ENCODE results near the gene PPP3CA.
A peak's percentile ranks its signal among the peaks of the same experiment; 100 is the strongest.

PPP3CA gene

DNA sequence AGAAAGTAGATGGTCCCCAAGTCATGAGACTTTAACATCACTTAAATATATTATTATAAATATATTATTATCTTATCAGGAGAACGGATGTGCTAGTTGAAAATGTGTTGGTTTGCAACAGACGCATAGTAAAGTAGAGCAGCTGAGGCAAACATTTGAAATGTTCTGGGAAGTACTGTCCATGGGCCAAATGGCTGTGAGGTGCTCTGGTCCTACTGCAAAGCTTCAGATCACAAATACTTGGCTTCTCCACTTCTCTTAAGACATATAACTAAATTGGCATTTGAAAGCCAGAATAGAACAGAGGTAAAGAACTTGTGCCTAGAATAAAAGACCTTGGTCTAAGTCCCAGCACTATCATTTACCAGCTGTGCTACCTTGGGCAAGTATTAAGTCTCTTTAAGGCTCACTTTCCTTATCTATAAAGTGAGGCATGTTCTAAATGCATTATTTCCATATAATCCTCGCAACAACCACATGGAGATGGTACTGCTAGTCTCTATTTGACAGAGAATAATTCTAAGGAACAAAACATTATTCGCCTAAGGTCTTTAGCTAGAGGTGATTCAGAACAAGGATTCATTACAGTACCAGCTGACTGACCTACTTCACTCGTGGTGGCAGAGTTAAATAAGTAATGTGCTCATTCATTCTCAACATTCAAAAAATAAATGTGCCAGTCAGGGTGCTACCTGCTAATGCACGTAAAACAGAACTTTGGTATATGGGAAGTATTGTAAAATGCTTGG, 297.1 kb downstream of the PPP3CA start:
- DNase-seq (ENCODE audit: low read depth) = no peak

DNA sequence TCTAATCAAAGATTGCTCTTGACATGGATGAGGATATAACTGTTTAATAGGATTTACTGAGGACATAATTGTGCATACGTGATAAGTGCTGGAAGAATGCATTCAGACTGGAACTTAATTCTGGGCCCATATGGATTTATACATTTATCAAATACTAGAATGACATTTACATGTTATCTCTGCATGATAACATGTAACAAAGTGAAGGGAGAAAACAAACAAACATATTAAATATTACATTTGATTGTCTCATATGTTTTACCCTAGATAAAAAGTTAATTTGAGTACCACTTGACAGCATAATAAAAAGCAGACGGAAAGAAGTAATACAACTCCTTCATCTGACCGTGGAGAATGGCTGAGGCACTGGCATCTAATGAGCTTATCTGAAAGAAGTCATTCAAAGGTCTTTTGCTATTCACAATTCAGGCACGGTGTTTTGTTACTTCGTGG, 297.8 kb downstream of the PPP3CA start:
- no peak for DNase-seq (ENCODE audit: low read depth)

DNA sequence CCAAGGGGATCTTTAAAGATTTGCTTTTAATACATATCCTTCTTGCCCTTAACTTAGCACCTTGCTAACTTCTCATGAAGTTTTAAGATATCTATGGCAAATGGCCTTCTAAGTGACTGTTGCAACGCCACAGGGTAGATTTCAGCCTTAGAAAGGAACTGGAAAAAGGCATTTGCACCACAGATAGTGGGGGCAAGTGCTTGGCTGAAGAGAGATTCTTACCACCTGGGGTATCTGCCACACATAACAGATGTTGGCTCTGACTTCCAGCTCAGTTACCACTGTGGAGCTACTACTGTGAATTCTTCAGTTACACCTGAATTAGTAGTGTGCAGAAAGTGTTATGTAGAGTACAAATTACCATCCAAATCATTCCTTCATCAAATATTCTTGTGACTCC, 302.6 kb downstream of the PPP3CA start:
- no peak for DNase-seq (ENCODE audit: low read depth)

DNA sequence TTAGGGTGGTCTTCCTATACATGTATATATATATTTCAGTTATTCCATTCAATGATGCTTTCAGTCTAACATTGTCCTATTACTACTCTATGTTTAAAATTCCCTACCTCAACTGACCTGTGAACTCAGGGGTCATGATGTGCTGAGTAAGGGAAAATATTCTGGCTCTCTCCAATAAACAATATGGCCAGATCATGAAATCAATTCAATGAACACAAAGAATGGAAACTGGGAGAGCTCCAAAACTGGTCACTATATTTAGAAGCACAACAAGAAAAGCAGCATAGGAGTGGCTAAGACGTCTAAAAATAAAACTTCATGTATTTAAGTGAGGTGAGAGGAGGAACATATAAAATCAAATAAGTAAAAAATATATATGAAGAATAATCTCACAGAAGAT, 304.5 kb downstream of the PPP3CA start:
- no peak for DNase-seq (ENCODE audit: low read depth)

DNA sequence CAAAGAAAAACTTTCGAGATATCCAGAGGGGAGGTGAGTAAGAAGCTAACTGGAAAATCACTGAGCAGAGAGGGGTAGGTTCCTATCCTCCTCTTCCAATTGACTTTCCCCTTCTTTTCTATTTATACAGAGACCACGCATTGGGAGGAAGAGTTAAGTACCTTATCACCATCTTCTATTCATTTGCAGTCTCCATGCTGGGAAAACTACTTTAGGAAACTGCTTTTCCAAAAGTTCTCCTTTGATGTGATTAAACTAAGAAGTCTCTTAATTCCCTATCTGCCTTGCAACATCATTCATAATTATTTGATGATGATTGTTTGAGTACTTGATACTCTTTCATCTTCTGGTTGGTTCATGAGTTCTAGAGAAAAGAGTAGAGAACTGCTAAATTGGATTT, 306.6 kb downstream of the PPP3CA start:
- no peak for DNase-seq (ENCODE audit: low read depth)

DNA sequence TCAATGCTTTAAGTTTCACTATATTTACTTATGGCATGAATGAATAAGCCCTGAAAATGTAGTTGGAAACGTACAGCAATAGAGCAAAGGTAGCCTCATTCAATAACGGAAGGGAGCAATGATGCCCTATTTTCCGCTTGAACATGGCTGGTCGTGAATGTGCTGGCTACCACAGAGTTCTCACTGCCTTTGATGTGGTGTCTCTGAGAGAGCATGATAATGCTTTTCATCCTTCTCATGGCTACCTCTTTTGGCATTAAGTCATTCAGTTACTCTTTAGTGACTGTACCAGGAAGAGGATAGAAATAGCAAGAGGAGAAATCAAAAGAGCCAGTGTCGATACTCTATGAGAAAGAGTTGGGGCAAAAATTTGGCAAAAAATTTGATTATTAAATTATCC, 308.0 kb downstream of the PPP3CA start:
- no peak for DNase-seq (ENCODE audit: low read depth)

DNA sequence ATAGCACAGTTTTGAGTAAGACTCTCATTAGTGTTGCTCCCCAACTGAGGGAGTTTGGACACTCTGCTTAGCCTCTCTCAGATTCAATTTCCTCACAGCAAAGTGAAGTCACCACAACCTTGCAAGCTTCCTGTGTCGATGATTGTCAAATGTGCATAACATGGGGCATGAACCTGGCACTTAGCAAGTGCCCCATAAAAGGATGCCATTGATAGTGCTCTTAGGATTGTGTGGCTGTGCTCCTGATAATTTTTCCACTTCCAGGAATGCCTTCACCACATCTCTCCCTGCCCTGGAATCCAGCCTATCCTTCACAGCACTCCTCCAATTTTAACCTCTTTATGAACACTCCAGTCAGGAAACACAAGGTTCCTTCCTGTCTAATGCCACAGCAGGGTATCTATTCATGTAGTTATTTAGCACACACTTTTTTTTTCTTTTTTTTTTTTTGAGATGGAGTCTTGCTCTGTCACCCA, 309.4 kb downstream of the PPP3CA start:
- no peak for DNase-seq (ENCODE audit: low read depth)

DNA sequence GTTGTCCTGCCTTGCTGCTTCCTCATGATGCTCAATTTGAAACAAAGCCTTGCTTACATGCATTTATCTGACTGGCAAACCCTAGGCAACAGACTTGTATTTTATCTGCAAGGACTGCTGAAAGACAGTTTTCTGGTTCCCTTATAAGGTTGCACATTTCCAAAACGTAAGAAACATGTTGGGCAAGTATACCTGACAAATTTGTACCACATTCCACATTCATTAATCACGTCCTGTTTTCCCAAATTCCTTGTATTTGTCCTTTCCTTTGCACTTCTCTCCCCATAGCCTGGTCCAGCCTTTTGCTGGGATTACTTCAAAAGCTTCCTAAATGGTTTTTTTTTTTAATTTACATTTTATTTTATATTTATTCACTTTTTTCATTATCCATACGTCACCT, 310.1 kb downstream of the PPP3CA start:
- no peak for DNase-seq (ENCODE audit: low read depth)

DNA sequence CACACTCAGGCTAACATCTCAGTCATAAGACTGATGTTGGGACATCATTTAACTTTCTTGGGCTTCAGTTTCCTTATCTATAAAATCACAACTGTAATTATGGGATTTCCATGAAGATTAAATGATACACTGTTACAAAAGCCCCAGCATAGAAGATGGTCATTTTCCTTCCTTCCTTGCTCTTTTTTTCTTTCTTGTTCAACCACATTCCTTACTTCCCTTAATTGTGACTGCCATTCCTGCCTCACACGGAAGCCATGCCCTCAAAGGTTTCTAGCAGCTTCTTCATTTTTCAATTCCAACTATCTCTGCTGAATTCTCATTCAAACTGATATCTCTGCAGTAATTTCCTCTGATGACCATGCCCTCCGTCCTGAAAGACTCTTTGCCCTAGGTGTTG, 311.8 kb downstream of the PPP3CA start:
- no peak for DNase-seq (ENCODE audit: low read depth)

DNA sequence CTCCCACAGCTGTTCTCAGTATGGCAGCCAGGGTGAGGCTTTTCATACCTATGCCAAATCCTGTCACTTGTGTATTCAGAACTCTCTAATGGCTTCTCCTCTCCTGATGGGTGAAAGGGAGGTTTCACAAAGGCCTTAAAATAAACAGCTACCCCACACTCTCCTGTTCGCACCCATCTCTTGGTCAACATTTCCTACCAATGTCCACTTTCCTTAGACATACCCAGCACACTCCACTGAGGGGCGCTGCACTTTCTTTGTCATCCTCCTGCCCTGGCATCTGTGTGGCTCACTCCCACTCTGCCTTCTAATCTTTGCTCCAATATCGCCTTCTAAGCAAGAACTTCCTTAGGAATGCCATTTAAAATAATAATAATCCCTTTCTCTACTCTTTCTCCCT, 313.3 kb downstream of the PPP3CA start:
- no peak for DNase-seq (ENCODE audit: low read depth)

DNA sequence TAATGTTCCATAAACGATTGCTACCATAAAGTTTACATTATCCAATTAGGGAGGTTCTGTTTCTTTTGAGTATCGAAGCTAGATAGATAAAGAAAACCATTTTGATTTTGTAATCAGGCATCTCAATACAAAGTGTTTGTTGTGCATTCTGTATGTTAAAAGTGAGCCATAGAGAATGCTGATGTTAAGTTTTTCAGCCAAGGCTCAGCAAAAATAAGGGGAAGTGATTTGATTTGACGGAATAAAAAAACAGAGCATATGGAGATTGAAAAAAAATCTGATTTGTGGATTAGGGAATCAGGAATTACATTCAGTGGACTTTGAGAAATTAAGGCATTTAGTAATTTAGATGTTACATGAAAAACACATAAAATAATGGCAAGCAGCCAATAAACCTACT, 314.8 kb downstream of the PPP3CA start:
- DNase-seq (ENCODE audit: low read depth) = no peak

DNA sequence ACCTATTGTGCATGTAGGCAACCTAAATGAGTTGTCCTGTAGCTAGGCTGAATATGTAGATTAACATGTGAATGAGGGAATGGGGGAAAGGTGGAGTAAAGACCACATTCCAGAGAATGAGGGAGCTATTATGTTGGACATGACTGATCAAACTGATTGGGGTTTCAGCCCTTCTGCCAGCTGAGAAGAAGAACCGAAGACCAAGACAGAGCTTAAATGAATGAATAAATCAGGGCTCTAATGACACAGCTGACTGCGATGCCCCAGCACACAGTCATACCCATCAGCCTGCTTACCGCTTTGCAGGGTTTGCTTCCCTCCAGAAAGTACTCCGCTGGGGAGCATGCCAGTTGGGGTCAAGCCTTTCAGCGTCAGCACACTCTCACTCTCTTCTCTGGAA, 315.4 kb downstream of the PPP3CA start:
- no peak for DNase-seq (ENCODE audit: low read depth)

DNA sequence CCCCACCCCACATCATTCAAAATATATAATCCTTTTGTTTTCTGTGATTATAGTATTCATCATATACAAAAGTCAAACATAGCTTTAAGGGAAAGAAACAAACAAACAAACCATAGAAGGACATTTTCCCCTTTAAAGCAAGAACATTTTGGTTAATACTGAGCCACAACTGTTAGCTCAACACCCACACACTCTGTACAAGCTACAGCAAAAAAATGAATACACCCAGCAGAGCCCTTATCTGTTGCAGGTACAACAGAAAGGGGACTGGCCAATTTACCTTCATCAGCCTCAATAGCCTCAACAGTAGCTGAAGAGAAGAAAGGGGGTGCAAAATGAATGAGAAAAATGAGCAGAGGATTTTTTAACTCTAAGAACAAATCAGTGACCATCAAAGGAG, 318.4 kb downstream of the PPP3CA start:
- no peak for DNase-seq (ENCODE audit: low read depth)

DNA sequence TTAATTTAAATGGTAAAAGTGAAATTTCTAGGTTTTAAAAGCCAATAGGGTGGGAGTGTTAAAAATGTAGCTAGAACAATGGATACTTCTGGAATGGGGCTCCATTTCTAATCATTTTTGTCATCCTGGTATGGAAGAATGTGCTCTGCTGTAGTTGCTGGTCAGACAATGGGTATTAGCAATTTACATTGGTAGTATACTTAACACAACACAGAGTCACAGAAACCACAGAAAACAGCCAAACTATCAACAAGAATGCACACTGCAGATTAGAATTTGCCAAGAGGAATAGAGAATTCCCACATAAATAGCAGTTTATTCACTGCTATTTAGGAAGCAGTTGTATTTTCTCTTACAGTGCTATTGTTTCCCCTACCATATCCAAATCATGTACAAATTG, 319.6 kb downstream of the PPP3CA start:
- no peak for DNase-seq (ENCODE audit: low read depth)

DNA sequence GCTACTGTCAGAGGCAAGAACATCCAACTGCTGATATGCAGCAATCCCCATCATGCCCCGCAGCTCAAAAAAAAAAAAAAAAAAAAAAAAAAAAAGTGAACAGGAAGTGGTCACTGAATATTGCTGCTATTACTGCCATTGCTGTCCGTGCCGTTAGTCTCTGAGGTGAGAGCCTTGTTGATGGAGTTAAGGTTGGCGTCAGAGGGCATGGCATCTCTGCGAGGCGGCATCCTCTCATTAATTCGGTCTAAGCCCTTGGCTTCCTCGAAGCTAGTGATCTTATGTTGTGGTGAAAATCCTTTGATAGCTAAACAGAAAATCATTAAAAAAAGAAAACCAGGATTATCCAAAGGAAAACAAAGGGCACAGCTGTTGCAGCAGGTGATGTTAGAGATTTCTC, 321.6 kb downstream of the PPP3CA start:
- no peak for DNase-seq (ENCODE audit: low read depth)

DNA sequence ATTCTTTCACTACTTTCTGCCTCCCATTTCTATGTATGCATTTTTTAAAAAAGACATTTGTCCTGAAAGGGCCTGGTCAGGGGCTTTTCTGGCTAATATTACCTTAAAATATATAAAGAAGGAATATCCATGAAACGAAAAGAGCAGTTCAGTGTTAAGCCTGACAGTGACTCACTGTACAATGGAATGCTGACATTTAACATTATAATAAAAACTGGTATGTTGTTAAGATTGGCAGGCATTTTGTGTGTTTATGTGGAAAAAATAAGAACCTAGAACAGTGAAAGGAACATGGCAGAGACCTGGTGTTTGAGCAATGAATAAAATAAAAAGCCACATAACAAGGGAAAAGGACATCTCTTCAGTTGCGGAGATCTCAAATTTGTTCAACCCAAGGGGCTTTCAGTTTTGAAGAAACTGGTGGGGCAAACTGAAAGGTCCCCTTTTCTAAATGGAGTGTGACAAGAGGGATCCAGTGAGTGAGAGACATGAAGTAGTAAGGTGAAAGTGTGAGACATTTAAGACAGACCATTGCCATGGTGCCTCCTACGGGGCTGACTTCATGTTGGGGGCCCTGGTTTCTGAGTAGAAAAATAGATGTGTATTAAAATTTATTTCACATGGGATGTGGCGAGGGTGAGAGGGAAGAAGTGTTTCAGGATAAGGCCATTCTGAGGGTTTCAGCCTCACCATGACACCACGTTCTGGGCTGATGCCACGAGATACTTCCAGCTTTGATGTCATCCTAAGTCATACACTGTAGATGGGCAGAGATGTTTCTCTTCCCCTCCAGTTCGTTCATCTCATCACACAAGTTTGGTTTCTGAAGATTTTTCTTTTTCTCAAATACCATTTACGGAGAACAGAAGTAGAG, 324.9 kb downstream of the PPP3CA start:
- peak; percentile 23 for DNase-seq (ENCODE audit: low read depth)

DNA sequence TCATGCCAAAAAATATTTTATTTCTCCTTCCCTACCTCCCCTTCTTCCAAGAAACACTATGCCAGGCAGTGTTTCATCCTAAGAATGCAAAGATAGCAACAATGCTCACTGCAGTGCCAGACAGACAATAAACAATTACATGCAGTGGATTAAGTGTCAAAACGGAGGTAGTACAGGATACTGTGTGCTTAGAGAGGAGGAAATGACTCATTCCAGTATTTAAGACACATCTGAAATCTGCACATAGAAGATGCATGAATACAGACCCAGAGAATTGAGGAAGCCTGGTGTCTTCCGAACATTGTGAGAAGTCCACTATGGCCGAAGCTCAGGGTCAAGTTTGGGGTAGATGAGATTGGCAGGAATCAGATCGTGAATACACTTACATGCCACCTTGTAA, 326.4 kb downstream of the PPP3CA start:
- DNase-seq (ENCODE audit: low read depth) = no peak

DNA sequence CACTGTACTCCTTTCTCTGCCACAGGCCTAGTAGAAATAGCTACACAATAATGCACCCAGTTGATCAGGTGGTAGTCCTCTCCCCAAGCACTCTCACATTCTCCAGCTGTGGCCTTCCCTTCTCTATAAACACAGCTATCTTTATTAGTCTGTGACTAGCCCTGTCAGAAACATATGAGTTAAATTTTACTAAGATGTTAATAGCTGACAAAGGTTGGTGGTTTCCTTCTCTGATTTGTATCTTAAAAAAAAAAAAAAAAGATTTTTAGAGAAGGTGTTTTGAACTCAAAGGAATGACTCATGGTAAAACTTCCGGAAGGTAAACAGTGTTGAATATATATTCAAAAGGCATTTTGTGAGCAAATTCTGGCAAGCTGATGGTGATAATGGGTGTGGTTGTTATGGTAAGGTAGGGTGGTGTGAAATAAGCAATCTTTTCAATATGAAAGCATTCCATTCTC, 327.4 kb downstream of the PPP3CA start:
- DNase-seq (ENCODE audit: low read depth) = no peak

DNA sequence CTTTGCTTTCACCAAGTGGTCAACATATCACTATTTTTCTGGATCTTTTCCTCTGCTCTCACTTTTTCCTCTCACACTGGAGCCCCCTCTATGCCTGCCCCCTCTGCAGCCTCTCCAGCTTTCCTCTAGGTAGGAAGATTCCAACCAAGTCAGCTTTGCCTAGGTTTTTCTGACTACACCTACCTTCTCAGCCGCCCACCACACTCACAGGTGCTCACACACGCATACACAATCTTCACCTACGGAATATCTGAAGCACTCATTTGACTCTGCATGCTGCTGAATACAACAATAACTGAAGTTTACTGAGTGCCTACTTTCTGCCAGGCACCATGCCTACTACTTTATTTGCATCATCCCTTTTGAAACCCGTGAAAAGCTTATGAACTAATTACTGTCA, 328.0 kb downstream of the PPP3CA start:
- no peak for DNase-seq (ENCODE audit: low read depth)

DNA sequence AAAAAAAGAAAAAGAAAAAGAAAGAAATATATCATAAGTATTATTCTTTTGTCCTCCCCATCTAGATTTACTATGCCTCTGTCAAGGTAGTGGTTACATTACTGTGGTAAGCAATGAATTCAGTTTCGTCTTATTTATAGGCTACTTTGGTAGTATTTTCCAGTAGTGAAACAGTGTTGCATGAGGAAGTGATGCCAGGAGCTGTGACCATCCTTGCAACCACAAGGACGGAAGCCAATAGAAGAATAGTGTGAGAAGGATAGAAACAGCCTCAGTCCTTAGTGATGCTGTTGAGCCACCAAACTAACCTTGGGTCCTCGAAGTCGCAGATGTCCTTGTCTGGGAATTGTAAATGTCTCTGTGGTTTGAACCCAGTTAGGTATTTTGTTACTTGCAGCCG, 328.5 kb downstream of the PPP3CA start:
- no peak for DNase-seq (ENCODE audit: low read depth)

DNA sequence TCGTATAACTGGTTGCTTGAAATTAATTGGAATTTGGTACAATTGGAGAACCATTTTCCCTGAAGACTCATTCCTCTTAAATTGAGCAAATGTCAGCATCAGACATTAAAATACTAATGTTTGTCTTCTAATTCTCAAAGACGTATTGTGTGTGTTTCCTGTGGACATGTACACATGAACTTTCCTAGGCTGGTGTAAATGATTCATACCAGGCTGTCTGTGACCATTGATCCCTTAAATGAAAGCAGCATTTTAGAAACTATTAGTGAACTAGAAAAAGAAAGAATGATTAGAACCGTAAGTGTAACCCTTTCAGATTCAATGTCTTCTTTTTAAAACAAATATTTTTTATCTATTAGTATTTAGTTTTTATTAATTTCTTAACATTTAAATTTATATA, 332.9 kb downstream of the PPP3CA start:
- no peak for DNase-seq (ENCODE audit: low read depth)

DNA sequence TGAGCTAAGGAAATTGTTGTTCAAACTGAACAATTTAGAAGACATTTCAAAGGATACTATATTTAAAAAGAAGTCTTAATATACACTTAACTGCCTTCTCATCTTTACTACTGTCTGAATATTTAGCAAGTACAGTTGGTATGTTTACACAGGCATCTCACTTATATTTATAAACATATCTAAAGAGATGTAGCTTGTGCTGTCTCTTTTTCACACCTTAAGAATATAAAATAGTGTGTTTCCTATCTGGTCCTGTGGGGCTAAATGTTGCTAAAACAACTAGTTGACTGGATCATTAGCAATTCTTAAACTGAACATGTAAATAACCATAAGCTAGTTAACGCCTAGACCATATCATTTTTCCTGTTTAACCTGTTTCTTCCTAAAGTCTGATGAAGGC, 336.3 kb downstream of the PPP3CA start:
- no peak for DNase-seq (ENCODE audit: low read depth)

DNA sequence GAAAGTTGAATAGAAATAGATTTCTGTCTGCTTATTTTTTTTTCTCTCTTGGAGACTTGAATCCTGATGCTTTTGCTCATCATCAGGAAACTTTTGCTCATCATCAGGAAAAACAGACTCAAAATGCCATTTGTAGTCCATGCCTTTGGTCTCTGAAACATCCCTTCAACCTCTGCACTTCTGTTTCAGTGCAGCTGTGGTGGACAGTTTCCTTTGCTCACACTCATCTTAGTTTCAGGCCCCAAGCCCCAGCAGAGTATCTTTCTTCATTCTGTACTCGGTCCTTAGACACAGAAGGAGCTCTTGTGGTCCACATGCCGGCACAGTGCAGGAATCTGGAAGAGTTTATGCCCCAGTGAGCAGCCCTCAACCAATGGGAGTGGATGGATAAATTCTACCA, 337.9 kb downstream of the PPP3CA start:
- no peak for DNase-seq (ENCODE audit: low read depth)
